KOPT-K1 (cell line): ENCODE data around the gene NOL7.

Experiments used
- H3K27ac ChIP-seq: fragments of 200-600 bp; sonication (generic); 2 replicates; pipeline ENCODE4 v1.5.1; 2016; ENCODE audit warnings: antibody characterized with exemption, mild to moderate bottlenecking, low read depth, low read length; ENCODE audit not compliant: poor library complexity, severe bottlenecking
- H3K36me3 ChIP-seq: fragments of 200-600 bp; sonication (generic); 2 replicates; pipeline ENCODE4 v1.5.1; 2017; ENCODE audit warnings: antibody characterized with exemption, mild to moderate bottlenecking, low read length, moderate library complexity; ENCODE audit not compliant: insufficient read depth
- H3K9me3 ChIP-seq: fragments of 200-600 bp; sonication (generic); 2 replicates; pipeline ENCODE4 v1.5.1; 2017; ENCODE audit warnings: antibody characterized with exemption, low read length, mild to moderate bottlenecking; ENCODE audit not compliant: insufficient read depth, poor library complexity, severe bottlenecking

NOL7 gene

DNA sequence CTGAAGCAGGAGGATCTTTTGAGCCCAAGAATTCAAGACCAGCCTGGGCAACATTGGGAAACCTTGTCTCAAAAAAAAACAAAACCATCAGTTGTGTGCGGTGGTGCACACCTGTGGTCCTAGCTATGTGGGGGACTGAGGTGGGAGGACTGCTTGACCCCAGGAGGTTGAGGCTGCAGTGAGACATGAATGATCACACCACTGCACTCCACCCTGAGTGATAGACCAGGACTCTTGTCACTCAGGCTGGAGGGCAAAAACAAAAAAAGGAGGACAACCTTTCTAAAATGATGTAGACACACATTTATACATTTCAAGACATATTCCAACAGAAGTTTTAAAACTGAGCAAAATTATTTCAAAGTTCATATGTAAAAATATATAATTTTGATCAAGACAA is 45.1 kb downstream of the NOL7 start:
- no peaks in the 10 kb centered on the region for H3K9me3 ChIP-seq
- H3K36me3 ChIP-seq: peaks cover 9% of the 10 kb centered on the region
- no peak overlapping the region for H3K27ac ChIP-seq

DNA sequence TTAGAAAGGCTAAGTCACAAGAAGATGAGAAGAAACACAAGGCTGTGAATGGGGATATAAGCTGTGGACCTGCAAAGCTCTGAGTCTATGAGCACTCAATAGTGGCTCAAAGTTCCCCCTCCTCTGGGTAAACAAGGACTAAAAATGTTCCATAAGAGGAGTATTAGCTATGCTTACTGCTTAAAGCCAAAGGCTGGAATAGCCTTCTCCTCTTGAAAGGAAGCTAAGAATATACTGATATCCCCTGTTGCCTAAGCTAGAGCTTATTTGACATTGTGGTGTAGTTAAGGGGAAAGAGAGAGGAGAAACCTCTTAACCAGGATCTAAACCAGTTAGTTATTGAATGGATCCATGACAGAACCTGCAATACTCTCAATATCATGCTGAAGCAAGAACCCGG is 45.8 kb downstream of the NOL7 start:
- no peaks in the 10 kb centered on the region for H3K9me3 ChIP-seq
- H3K27ac ChIP-seq: no peak overlapping the region
- peaks cover 9% of the 10 kb centered on the region for H3K36me3 ChIP-seq

DNA sequence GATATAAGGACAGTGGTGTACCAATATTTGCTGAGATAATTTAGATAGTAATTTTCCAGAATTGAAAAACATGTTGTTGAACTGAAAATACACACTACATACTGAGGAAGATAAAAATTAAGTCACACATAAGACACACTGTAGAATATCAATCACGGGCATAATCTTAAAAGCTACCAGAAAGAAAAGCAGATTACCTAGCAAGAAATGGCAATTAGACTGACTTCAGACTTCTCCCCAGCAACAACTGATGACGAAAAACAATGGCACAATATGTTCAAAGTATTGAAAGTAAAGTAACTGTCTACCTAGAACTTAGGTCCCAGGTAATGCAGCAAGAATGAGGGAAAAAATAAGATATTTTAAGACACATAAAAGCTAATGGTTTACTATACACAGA is 46.5 kb downstream of the NOL7 start:
- no peak overlapping the region for H3K27ac ChIP-seq
- H3K36me3 ChIP-seq: peaks cover 5% of the 10 kb centered on the region
- H3K9me3 ChIP-seq: no peaks in the 10 kb centered on the region

DNA sequence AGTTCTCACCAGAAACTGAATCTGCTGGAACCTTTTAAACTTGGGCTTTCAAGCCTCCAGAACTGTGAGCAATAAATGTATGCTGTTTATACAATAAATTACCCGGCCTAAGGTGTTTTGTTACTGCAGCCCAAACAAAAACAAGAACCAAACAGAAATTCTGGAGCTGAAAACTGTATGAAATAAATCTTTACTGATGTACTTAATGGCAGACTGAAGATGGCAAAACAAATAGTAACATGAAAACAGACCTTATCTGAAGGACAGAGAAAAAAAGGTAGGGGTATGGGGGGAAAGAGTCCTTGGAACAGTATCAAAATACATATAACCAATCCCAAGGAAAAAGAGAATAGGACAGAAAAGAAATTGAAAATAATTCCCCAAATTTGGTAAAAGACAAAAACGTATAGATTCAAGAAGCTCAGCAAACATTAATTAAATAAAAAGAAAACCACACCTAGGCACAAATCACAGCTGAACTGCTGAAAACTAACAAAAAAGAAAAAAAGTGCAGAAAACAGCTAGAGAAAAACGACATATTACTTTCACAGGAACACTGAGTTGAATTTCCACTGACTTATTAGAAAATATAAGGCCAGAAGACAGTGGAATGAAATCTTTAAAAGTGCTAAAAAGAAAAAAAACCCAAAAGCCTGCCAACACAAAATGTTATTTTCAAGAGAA is 47.7 kb downstream of the NOL7 start:
- Histone ChIP-seq H3K9me3 (no peaks in the 10 kb centered on the region), H3K36me3 (no peaks in the 10 kb centered on the region), H3K27ac (no peak overlapping the region)

DNA sequence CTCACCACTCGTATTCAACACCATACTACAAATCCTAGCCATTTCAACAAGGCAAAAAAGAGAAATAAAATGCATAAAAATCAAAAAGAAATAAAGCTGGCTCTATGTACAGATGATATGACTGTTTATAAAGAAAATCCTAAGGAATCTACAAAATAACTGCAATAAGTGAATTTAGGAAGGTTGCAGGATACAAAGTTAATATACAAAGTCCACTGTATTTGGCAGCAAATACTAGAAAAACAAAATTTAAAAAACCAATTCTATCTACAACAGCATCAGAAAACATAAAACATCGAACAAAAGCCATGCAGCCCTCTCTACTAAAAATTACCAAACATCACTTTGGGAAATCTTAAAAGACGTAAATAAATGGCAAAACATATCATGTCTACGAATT is 48.9 kb downstream of the NOL7 start:
- no peaks in the 10 kb centered on the region for H3K9me3 ChIP-seq
- H3K36me3 ChIP-seq: no peaks in the 10 kb centered on the region
- no peak overlapping the region for H3K27ac ChIP-seq

DNA sequence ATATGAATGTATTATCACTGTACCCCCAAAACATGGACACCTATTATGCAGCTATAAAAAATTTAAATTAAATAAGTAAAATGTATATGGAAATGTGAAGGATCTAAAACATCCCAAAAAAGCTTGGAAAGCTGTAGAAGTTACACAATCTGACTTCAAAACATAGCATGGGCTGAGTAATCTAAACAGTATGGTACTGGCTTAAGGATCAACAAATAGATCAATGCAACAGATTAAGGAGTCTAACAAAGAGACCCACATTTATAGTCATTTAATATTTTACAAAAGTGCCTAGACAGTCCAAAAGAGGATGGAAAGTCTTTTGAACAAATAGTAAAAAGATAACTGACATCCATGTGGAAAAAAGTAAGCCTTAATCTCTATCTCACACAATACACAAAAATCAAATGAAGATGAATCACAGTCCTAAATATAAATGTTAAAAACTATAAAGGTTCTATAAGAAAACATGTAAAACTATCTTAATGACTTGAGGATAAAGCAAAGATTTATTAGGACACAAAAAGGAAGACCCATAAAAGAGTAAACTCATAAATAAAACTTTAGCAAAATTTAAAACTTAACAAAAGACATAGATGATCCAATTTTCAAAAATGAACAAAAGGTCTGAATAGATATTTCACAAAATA is 49.7 kb downstream of the NOL7 start:
- H3K36me3 ChIP-seq: peaks cover 4% of the 10 kb centered on the region
- H3K27ac ChIP-seq: no peak overlapping the region
- H3K9me3 ChIP-seq: peaks cover 6% of the 10 kb centered on the region

DNA sequence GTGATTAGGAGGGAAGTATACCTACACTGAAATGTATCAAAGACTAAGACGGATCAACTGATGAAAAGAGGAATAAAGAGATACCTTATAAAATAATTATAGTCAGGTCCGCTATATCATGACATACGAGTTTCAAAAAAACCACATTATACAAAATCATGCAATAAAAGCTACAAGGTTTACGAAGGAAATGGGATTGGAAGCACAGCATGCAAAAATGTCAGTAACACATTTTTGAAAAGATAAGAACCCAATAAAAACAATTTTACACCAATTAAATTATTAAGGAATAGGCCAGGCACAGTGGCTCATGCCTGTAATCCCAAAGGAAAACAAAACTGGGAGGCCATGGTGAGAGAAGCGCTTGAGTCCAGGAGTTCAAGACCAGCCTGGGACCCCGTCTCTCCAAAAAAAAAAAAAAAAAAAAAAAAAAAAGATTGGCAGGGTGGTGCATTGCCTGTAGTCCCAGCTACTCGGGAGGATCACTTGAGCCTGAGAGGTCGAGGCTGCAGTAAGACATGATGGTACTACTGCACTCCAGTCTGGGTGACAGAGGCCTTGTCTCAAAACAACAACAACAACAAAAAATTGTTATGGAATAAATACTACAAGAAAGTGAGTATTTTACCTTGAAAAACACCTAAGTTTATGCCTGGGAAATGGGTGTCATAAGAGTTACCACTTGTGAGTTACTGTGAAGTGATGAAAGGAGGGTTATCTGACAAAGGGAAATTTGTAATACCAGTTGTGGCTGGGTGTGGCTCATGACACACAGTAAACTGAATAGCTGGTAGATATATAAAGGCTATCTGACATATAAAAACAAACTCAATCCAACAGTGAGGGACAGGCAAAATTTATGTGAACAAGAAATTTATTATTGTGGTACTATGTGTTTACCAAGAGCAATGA is 51.3 kb downstream of the NOL7 start:
- Histone ChIP-seq H3K9me3 (peaks cover 22% of the 10 kb centered on the region), H3K27ac (no peak overlapping the region)

DNA sequence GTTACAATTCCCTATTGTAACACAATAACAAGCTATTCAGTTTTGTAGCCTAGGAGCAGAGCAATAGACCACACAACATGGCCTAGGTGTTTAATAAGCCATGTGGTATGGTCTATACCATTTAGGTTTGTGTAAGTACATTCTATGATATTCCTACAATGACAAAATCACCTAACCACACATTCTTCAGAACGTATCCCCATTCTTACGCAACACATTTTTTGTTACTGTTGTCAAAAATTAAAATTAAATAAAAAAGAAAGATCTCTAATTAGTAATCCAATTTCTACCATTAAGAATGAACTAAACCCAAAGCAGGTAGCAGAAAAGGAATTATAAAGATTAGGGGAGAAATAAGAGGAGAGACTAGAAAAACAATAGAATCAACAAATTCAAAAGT is 52.5 kb downstream of the NOL7 start:
- H3K9me3 ChIP-seq: peaks cover 23% of the 10 kb centered on the region
- H3K27ac ChIP-seq: no peak overlapping the region
- peaks cover 21% of the 10 kb centered on the region for H3K36me3 ChIP-seq

More for the DNA sequence above, 51.3 kb downstream of the NOL7 start:
- peaks cover 20% of the 10 kb centered on the region for H3K36me3 ChIP-seq

DNA sequence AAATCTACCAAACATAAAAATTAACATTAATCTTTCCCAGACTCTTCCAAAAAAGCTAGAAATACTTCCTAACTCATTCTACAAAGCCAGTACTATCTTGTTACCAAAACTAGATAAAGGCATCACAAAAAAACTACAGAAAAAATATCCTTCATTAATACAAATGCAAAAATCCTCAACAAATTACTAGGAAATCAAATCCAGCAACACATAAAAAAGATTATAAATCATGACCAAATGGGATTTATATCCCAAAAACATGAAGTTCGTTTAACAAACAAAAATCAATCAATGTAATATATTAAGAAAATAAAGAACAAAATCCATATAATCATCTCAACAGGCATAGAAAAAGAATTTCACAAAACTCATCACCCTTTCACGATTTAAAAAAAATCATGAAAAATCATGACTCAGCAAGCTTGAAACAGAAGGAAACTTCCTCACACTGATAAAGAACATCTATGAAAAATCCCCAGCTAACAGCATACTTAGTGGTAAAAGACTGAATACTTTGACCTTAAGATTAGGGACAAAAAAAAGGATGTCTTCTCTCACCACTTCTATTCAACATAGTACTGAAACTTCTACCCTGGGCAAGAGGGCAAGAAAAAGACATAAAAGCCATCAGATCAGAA is 53.3 kb downstream of the NOL7 start:
- peaks cover 21% of the 10 kb centered on the region for H3K36me3 ChIP-seq
- peaks cover 23% of the 10 kb centered on the region for H3K9me3 ChIP-seq
- H3K27ac ChIP-seq: no peak overlapping the region

DNA sequence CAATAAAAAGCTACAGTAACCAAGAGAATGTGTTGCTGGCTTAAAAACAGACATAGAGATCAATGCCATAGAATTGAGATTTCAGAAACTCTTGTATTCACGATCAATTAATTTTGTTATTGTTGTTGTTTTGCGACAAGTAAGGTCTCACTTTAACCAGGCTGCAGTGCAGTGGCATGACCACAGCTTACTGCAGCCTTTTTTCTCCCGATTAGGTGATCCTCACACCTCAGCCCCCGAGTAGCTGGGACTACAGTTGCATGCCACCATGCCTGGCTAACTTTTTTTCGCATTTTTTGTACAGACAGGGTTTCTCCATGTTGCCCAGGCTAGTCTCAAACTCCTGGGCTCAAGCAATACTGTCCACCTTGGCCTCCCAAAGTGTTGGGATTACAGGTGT is 54.3 kb downstream of the NOL7 start:
- Histone ChIP-seq H3K36me3 (peaks cover 24% of the 10 kb centered on the region), H3K9me3 (peaks cover 23% of the 10 kb centered on the region), H3K27ac (no peak overlapping the region)
